ENCODE data around the gene CELSR1.

CELSR1 gene

DNA sequence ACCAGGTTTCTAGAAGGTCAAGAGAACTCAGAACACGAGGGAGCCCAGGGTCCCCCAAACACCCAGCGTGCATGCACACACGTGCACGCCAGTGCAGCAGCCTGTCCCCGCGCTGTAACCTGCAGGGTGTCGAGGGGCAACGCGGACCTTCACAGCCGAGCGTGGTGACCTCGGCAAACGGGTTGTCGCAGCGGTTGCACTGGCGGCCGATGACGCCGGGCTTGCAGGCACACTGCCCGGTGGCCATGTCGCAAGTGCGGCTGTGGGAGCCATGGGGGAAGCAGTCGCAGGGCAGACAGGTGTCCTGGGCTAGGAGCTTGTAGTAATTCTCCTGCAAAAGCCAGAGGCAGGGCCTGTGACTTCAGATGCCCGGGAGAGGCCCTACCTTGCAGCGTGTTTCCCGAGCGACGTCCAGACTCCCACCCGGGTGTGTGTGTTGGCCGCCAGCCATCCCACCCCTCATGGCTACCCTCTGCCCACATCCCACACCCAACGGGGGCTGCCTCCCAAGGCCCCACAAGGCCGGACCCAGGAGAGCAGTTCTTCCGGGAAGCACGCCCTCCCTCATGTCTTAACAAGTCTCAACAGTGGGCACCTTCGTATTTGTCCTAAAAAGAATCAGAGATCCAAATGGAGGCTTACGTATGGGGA, 145.8 kb downstream of the CELSR1 start:
- DNase-seq, result no peak

DNA sequence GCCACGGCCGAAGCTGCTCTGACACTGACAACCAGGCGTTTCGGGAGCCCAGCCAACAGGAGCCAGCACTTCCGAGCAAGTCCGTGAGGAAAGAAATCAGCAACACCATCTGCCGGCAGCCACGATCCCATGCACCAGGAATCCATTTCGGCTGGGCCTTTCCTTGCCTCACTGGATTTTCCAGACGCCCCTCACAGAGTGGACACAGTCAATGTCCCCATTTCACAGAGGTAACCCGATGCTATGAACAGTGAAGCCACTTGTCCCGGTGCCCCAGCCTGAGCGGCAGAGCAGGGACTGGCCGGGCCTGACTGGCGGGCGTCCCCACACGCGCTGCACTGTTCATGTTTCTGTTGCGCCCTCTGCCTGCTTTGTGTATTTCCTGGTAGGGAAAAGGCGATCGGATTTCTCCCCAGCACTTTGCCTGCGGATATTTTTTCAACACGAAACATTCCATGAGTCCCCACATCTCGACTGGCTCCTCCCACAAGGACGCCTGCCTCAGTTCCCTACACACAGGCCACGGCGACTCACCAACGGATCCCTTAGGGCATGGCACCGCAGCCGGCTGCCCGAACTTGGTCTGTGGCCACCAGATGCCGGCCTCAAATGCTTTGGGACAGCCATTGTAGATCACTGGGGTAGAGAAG, 146.6 kb downstream of the CELSR1 start:
- DNase-seq, result no peak

DNA sequence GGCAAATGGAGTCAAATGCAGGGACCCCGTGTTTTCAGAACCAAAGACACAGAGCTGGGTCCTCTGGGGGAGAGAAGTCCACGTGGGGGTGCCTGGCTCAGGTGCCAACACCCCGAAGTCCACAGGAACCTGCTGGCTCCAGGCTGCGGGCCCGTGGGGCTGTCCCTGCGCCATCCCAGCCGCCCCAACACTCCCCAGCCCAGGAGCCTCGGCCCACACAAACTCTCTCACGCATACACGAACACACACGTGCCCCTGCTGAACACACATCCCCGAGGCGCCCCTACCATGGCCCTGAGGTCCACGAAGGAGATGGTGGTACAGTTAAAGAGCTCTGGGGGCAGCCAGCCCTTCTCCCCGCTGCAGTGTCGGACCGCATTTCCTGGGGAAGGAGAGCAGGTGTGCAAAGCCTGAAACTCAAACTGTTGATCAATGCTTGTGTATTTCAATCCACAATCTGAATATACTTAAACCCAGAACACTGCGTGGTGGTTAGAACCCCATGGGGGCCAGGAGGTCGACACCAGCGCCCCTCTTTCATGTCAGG, 147.2 kb downstream of the CELSR1 start:
- no peak for DNase-seq

DNA sequence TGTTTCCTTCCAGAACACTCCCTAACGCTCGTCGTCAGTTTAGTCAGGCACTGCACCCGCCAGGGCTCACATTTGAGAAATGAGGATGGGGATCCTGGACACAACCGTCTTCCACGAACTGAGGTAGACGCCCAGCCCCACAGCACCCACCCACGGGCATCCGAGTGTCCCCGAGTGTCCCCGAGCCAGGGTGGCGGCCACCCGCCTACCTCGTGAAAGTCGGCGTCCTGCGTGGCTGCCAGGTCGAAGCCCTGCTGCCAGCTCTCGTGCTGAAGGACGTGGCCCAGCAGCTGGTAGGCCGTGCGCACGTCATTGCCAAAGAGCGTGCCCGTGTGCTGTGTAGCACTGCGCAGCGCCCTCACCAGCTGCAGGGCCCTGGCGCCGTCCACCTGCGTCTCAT, 148.3 kb downstream of the CELSR1 start:
- DNase-seq, result no peak

DNA sequence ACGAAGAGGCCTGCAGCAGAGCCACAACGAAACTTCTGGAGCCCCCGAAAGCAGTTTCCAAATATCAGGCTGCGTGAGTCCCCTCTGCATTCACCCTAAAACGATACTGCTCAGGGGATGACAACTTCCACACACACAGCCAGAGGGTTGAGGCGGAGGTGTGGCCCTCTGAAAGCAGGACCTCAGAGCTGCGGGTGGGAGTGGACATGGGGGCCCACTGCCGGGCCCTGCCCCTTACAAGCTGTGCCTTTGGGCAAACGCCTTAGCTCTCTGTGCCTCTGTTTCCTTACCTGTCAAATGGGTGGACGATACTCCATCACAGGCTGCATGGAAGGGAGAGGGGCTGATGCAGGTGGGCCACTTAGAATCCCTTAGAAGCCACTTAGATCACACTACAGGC, 148.8 kb downstream of the CELSR1 start:
- DNase-seq, result no peak

DNA sequence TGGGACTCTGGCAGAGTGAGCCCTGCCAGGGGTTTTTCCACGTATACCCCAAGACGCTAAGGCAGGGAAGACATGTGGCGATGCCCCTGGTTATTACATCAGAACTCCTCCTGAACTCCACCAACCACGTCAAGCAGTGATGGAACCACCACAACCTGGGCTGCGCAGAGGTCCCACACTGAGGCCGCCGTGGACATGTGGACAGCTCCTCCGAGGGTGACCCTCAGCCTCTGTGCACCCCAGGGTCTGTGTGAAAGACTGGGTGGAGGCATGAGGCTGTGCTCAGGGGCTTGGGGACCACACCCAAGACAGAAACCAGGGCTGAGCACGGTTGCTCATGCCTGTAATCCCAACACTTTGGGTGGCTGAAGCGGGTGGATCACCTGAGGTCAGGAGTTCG, 149.7 kb downstream of the CELSR1 start:
- no peak for DNase-seq

DNA sequence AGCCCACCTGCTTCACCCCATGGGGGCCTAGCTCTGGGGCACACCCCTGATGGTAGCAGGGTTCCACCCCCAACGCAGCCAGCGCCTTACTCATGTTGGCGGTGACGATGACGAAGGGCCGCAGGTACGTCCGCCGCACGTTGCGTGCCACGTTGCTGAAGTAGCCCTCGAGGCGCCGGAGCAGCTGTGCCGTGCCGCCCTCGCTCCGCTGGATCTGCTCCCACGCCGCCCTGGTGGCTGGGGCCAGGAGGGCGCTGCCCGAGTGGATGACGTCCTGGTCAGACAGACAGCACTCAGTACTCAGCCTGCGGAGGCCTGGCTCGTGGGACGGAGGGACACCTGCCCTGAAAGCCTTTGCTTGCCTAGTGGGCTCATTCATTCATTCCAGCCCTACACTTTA, 151.1 kb downstream of the CELSR1 start:
- DNase-seq, result no peak

DNA sequence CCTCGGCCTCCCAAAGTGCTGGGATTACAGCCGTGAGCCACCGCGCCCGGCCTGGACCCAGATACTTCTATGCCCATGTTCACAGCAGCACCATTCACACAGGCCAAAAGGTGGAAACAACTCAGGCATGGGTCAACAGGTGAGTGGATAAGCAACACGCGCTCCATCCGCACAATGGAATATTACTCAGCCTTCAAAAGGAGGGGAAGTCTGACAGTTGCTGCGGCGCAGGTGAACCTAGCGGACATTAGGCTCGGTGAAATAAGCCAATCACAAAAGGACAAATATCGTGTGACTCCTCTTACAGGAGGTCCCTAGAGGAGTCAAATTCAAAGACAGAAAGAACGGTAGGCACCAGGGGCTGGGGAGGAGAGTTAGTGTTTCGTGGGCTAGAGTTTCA, 154.9 kb downstream of the CELSR1 start:
- DNase-seq, result no peak

DNA sequence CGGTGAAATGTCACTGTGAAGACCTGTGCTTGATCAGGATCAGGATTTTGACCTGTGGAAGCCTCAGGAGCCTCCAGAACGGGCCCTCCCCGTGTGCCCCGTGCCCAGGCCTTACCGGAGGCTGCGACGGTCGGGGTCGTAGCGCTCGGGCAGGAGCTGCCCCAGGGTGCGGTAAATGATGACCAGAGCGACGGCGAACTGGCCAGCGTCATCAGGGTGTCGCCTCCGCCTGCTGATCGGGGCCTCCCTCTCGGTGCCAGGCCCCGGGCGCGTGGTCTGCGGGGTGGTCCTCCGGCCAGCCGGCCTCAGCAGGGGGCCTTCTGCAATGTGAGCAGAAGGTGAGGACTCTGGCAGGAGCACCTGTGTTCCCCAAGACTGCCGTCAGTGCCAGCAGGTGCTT, 155.7 kb downstream of the CELSR1 start:
- DNase-seq, result no peak

DNA sequence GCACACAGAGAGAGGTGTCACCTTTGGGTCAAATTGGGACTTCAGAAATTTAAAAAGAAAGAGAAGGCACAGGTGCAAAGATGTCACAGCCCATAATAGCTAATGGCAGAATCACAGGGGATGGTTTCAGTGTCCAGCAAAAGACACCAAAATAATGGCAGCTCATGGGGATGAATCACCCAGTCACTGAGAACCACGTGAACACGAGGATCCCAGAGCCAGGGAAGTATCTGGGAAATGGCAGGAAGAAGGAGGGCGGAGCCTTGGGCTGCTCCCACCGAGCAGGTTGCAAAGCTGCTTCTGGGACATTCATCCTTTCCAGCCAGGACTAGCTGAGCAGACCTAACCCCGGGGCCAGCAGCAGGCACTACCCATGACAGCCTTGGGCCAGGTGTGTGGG, 156.3 kb downstream of the CELSR1 start:
- no peak for DNase-seq

DNA sequence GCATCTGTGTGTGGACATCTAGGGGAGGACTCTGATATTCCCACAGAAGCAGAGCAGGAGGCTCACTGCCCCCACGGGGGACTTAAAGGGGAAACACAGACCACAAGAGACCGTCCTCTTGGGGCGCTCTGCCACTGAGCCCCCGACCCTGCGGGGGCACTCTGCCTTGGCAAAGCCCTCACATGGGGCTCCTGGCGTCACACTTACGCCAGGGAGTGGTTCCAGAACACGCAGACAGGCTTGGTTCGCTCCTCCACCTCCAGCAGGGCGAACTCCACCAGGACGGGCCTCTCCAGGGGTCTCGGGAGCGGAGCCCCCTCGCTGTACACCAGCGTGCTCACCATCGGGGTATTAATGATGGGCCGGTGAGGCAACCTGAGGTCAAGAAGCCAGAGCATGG, 156.8 kb downstream of the CELSR1 start:
- DNase-seq, result no peak

DNA sequence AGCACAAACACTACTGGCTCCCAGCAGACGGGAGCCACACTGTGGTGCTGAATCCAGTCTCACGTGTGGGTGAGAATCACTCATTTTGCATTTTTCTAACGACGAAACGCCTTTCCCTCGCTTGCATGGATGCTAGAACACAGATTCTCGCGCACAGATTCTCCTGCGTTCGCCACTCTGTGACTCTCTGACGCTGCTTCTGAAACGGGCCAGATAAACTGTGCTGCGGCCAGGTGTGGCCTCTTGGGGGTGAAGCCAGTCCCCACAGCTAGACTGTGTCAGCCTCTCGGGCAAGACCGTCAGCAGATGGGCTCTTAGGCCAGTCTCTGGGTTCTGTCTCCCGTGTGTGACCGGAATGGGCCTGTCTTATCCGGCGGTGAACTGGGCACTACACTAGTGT, 157.4 kb downstream of the CELSR1 start:
- DNase-seq, result no peak

DNA sequence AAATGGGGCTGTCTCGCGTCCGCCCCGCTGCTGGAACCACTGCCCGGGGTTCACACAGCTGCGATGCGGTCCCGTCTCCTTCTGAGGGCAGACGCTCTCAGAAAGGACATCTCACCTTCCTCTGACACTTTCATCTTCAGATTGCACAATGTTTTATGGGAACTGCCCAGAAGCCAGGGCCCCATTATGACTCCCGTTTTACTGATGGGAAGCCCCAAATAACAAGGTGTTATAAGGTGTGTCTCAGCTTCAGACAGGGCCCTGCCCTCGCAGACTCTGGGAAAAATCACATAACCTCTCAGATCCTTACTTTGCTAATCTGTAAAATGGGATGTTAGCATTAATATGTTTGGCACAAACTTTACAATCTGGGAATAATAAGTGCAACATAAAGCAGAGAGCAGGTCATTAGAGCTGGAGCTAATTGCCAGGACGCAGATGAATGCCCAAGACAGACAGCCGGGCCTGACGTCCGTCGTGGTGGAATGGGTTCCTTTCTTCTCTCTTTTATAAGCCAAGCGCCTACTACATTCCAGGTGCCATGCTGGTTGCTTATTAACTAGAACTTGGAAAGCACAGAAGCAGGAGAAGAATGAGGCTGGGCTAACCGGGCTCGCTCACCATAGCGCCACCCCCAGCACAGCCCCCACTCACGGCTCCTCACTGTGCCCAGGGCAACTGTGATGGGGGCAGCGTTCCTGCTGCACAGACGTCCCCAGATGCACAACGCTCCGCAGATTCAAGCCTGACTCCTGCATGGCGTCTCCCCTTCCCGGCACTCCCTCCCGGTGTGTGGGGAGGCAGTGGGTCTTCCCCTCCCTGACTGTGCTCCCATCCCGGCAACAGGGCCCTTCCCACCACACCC, 158.1 kb downstream of the CELSR1 start:
- no peak for DNase-seq

DNA sequence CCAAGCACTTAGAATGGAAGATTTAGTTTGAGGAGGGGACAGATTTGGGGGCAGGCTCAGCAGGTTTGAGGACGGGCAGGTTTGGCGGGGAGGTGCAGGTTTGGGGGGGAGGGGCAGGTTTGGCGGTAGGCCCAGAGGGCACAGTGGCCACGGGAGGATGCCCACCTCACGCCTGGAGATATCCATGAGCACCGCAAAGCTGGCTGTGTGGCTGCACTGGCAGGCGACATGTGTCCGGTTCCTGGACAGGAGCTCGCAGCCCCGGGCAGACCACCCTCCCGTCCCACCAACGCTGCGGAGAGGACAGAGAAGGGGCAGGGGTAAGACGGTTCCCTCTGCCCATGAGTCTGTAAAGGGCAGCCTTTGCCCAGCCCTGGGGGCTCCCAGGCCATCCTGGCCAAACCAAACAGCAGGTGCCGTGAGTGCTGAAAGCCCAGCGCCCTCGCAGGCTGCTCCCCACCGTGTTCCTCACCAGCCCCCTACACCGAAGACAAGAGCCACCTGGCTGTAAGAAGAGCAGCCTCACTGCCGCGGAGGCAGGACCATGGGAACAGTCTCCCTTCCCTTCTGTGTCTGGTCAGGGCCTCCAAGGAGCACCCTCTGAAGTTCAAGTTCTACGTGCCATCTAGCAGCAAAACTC, 158.9 kb downstream of the CELSR1 start:
- DNase-seq, result no peak

DNA sequence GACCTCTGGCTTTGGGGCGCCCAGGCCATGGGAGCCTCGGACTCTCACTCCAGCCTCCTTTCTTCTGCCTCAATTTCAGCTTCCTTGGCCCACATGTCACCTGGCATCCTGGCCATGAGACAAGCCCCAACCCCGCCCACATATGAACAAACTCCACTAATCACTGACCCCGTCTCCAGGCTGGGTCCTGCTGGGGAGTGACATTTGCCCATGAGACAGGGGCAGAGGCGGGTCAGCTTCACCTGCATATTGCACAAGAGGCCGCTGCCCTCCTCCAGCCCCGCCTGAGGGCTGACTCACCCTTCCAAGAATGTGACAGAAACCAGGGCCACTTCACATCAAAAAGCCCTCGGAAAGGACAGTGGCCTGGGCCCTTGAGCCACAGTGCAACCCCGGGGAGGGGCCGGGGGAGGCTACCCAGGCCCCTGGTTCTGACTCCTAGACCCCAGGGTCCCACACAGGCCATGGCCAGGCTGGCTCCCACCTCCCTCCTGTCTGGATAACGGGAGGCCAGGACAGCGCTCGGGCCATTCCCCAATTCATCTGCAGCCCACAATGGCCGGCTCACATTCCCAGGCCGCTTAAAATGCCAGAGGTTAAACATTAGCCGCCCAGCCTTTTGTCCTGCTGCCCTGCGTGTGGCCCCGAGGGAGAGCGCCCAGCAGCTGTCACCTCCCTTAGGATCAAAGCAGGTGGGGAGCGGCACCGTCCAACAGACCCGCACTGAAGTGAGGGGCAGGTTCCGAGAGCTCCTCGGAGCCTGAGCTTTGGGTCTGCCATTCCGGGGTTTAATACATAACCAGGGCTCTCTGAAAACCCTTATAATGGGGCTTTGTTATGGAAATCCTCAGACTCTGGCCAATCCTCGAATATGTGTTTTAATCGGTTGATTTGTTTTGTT, 159.6 kb downstream of the CELSR1 start:
- no peak for DNase-seq

DNA sequence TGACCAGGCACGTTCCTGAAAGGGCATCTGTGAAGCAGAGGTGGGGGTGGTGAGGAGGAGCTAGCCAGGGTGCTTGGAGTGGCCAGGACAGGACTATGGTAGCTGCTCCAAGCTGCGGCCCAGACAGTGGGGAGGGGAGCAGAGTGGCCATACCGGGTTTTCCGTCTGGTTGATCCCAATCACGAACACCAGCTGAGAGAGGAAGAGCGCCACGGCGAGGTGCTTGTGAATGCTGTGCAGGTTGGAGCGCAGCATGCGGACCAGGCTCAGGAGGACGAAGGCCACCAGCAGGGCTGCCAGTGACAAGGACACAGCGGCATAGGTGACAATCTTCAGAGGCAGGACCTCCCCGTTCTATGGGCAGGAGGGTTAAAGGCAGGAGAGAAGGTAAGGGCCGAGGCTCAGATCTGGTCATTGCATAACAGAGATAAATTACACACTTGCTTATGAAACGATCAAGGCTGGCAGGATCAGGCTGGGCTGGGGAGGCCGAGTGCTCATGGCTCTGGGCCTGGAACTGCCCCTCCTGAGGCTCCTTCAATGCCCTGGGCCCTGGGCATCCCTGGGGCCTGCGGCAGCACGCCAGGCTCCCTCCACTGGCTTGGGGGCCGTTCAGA, 160.4 kb downstream of the CELSR1 start:
- DNase-seq, result no peak

DNA sequence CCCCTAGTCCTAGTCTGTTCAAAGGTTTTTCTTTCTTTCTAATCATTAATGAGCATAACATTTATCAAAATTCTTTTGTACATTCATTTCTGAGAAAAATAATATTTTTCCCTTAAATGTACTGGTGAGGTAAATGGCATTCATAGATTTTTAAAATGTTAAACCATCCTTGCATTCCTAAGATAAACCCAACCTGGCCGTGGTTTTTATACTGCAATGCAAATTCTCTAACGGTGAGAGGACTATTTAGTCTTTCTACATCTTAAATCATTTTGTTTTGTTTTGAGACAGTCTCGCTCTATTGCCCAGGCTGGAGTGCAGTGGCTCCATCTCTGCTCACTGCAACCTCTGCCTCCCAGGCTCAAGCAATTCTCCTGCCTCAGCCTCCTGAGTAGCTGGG, 161.3 kb downstream of the CELSR1 start:
- no peak for DNase-seq

DNA sequence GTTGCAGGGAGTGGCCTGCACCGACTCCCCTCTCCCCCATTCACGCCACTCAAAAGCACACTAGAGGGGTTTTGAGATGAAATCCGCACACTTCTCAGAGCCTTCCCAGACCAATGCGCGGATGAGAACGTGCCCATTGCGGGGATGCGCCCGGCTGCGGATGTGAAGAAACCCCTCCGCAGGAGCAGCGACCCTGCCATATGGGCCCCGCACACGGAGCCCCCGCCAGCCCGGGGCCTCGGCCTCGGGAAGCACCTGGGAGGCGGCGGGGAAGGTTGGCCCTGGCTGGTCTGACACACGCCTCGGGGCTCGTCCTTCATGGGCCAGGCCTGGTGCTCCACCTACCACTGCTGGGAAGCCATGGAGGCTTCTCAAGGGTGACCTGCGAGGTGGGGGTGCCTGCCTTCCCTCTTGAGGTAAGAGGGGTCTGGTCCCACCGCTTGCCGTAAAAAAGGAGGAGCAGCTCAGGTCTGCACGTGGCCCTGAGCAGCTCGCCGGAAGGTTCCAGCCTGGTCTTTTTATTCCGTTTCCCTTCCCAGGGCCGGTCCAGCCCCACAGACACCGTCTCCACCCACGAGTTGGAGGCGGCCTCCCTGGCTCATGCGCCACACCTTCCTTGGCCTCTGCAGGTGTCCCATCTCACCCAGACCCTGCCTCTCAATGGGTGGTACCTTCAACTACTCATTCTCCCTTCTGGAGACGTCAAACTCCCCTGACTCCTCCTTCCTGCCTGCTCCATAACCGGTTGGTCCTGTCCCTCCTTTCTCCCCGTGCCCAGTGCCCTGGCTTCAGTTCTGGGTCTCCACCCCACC, 162.6 kb downstream of the CELSR1 start:
- no peak for DNase-seq

DNA sequence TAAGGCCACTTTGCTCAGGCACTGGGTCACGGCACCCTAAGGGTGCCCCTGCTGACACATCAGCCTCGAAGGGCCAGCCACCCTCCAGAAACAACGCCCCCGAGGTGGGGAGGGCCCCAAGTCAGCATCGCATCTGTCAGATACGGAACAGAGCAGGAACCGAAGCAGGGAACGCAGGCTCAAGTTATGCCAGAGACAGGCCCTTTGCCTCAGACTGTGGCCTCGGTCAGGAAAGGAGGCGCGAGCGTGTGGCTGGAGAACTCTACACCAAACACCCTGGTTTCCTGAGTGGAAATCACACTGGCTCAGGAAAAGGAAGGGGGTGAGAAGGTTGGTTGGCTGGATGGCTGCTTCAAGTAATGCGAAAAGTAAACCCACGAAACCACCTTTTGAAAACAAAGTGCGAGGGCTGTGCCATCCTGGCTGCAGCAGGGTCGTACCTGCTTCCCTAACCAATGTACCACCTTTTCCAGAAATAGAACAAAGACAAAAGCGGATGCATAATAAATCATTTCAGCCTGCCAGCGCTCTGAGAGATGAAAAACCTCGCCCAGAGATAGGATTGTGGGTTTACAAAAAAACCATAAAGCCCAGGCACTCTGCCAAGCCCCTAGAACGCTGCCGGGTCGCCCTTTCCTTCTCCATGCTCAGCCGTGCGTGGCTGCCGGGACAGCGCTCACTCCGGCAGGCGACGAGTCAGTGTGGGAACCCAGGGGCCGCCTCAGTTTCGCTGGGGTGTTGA, 163.3 kb downstream of the CELSR1 start:
- DNase-seq, result peak; percentile 19

DNA sequence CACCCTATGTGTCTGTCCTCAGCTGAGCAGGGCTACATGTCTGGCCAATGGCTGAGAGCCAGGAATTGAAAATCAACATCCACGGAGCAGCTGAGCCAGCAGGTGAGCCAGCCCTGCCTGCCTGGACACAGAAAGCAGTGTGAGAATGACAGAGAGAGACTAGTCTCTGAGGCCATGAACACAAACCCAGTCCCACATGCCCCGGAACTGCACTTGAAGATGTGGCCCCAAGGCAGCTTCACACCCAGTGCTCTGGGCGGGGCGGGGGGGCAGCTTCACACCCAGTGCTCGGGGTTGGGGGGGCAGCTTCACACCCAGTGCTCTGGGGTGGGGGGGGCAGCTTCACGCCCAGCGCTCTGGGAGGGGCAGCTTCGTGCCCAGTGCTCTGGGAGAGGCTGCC, 164.3 kb downstream of the CELSR1 start:
- DNase-seq, result peak; percentile 43
